Measurements from ENCODE around the gene DGKI. TPM values are rescaled to one million over a fixed set of nuclear protein-coding genes. Genes with fewer than 3 reads are reported as not detected.

Gene DGKI
- total and polyA plus RNA-seq, 2 of the 13 experiments (the other 11 are each of a cell fraction or from before 2014, with no cell fraction given), result 0.09 to 0.17 TPM

DNA sequence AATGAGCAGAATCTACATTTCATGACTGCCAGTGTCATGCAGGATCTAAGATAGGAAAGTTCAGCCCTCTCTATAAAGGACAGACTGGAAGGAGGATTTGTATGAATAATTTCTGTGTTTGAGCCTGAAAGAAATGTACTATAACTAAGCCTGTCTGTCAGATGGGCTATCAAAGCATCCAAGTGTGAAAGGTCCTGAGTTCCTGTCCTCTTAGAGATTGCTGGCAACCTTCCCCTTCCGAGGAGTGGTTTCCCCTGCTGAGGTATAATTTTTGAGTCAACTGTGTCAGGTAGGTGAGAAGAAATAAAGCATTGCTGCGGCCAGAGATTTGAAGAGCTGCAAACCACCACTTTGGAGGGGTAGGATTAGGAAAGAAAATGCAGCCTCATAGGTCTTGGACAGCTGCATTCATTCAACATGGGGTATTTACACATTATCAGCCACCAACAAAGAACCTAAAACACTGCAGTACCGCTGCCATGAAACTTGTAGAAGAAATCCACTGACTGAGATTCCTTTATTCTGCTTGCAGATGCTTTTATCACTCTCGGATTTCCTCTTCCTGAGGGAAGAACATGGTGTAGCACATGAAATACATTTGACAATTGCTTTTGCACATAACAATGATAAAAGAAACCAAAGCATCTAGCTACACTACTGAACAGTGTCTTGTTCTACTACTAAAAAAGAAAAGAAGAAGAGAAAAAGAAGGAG is 189.1 kb downstream of the DGKI start:
- ATAC-seq (no peak), DNase-seq (ENCODE audit: low spot score) (no peak), FAIRE-seq (no peak)
- peaks cover 7 to 28% of the 10 kb centered on the region in 2 experiments; a peak in 4 of 5 replicates for H3K27me3 ChIP-seq (ENCODE audit: control insufficient read depth in 1 of 2, insufficient read depth in 2 of 2, low read length in 2 of 2)
- no peaks in the 10 kb centered on the region for H4K20me1 ChIP-seq (ENCODE audit: insufficient read depth, low read length)
- H3K36me3 ChIP-seq (replicated peaks in 1 of 2; ENCODE audit: control insufficient read depth in 1 of 2, insufficient read depth in 2 of 2, low read length in 2 of 2), result no peaks in the 10 kb centered on the region
- no TSS peak for BruUV-seq (replicated peaks)
- ChIA-PET CTCF (ENCODE audit: low intra/inter-chr PET ratio, low total read pairs) (no interaction called here), POLR2A (no interaction called here)
- no peaks in the 10 kb centered on the region for H3K4me1 ChIP-seq (ENCODE audit: insufficient read depth, low read length)
- intact Hi-C loops (cut with micrococcal nuclease; ENCODE audit: unreplicated experiment), result no loop called here
- in situ Hi-C loops (cut with HindIII; ENCODE audit: extremely low pct_ligation_motif_present, low pct_unique_long_range_greater_than_20kb), result loop anchor here (5.0 kb wide), 2 partner anchors 240 to 350 kb away; no protein-coding TSS in a partner anchor
- TF ChIP-seq IRF2 (CRISPR knock-in tag; IDR thresholded peaks at IDR 0.05), result no peak
- TF ChIP-seq ZNF572 (CRISPR knock-in tag; IDR thresholded peaks at IDR 0.05), result no peak
- no peak for TF ChIP-seq KDM5A (IDR thresholded peaks at IDR 0.05; ENCODE audit: borderline replicate concordance, low read length)
- TF ChIP-seq BRD4 (CRISPR knock-in tag; IDR thresholded peaks at IDR 0.05), result no peak
- no peak for TF ChIP-seq ZFP36L2 (CRISPR knock-in tag; IDR thresholded peaks at IDR 0.05)
- TF ChIP-seq RBM22 (optimal IDR thresholded peaks at IDR 0.05; ENCODE audit: low read length), result no peak
- no peak for TF ChIP-seq REXO4 (CRISPR knock-in tag; IDR thresholded peaks at IDR 0.05; ENCODE audit: borderline replicate concordance)
- TF ChIP-seq U2AF2 (IDR thresholded peaks at IDR 0.05; ENCODE audit: low read depth, low read length), result no peak
- H3K79me2 ChIP-seq (ENCODE audit: insufficient read depth, low read length), result no peaks in the 10 kb centered on the region
- H2AFZ ChIP-seq (ENCODE audit: low read length), result no peak overlapping the region
- H3K4me2 ChIP-seq (ENCODE audit: low read depth, low read length), result no peak overlapping the region
- H3K9ac ChIP-seq (ENCODE audit: insufficient read depth, low read depth, low read length), result no peak overlapping the region
- H3K9me3 ChIP-seq (ENCODE audit: low read length), result no peaks in the 10 kb centered on the region
- no peak overlapping the region for H3K4me3 ChIP-seq (replicated peaks in 1 of 3; ENCODE audit: insufficient read depth in 1 of 3, low read depth in 2 of 3, low read length in 3 of 3)
- no peak overlapping the region for H3K27ac ChIP-seq (ENCODE audit: extremely low read length, insufficient read depth, low read length)
- WGBS (ENCODE audit: low lambda C conversion rate), result 0% methylated on average over 4 of the region's 4 CpGs

DNA sequence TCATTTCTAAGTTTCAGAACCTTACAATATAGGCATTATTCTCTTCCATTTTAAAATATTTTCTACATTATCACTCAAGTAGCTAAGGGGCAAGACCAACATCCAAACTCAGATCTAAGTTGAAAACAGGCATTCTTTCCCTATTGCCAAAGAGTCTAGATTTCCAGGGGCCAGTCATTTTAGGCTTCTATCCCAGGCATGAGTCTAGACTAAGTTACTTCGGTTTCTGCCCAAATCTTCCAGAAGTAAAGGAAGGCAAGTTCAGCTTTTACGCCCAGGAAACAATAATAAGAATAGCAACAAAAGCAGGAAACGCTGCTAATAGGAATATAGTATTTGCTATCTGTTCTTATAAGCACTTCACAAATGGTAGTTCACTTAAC is 189.9 kb downstream of the DGKI start:
- Histone ChIP-seq H3K79me2 (ENCODE audit: insufficient read depth, low read length) (no peaks in the 10 kb centered on the region), H3K4me2 (ENCODE audit: low read depth, low read length) (no peak overlapping the region), H3K4me3 (replicated peaks in 1 of 3; ENCODE audit: insufficient read depth in 1 of 3, low read depth in 2 of 3, low read length in 3 of 3) (no peak overlapping the region), H3K4me1 (ENCODE audit: insufficient read depth, low read length) (no peaks in the 10 kb centered on the region), H3K9me3 (ENCODE audit: low read length) (no peaks in the 10 kb centered on the region), H4K20me1 (ENCODE audit: insufficient read depth, low read length) (no peaks in the 10 kb centered on the region), H3K9ac (ENCODE audit: insufficient read depth, low read depth, low read length) (no peak overlapping the region), H3K27me3 (ENCODE audit: control insufficient read depth in 1 of 2, insufficient read depth in 2 of 2, low read length in 2 of 2) (peaks cover 7 to 23% of the 10 kb centered on the region in 2 experiments; a peak in 4 of 5 replicates), H2AFZ (ENCODE audit: low read length) (no peak overlapping the region), H3K27ac (ENCODE audit: extremely low read length, insufficient read depth, low read length) (no peak overlapping the region), H3K36me3 (replicated peaks in 1 of 2; ENCODE audit: control insufficient read depth in 1 of 2, insufficient read depth in 2 of 2, low read length in 2 of 2) (no peaks in the 10 kb centered on the region)
- in situ Hi-C loops (cut with HindIII; ENCODE audit: extremely low pct_ligation_motif_present, low pct_unique_long_range_greater_than_20kb), result loop anchor here (5.0 kb wide), 2 partner anchors 240 to 350 kb away; no protein-coding TSS in a partner anchor
- intact Hi-C loops (cut with micrococcal nuclease; ENCODE audit: unreplicated experiment), result loop anchor here (1.0 kb wide), 2 partner anchors 242 to 352 kb away; no protein-coding TSS in a partner anchor
- ChIA-PET POLR2A (no interaction called here), CTCF (ENCODE audit: low intra/inter-chr PET ratio, low total read pairs) (interaction anchor here (1.8 kb wide), 1 partner anchor 241 kb away, joined by 26 read pairs; no protein-coding TSS in a partner anchor)
- no peak for DNase-seq (ENCODE audit: low spot score)
- no peak for ATAC-seq
- BruUV-seq (replicated peaks), result no TSS peak
- 1% methylated on average over 3 of the region's 3 CpGs for WGBS (ENCODE audit: low lambda C conversion rate)
- no peak for FAIRE-seq
- TF ChIP-seq RFX5 (IDR thresholded peaks at IDR 0.05; ENCODE audit: low read depth, low read length) (no peak), HHEX (CRISPR knock-in tag; IDR thresholded peaks at IDR 0.05) (no peak), GTF2F1 (IDR thresholded peaks at IDR 0.05; ENCODE audit: low read length) (no peak), TAF1 (CRISPR knock-in tag; IDR thresholded peaks at IDR 0.05) (no peak), ZNF780A (CRISPR knock-in tag; IDR thresholded peaks at IDR 0.05) (no peak)
- TF ChIP-seq, protein P1, sequence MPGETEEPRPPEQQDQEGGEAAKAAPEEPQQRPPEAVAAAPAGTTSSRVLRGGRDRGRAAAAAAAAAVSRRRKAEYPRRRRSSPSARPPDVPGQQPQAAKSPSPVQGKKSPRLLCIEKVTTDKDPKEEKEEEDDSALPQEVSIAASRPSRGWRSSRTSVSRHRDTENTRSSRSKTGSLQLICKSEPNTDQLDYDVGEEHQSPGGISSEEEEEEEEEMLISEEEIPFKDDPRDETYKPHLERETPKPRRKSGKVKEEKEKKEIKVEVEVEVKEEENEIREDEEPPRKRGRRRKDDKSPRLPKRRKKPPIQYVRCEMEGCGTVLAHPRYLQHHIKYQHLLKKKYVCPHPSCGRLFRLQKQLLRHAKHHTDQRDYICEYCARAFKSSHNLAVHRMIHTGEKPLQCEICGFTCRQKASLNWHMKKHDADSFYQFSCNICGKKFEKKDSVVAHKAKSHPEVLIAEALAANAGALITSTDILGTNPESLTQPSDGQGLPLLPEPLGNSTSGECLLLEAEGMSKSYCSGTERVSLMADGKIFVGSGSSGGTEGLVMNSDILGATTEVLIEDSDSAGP (CRISPR knock-in tag; IDR thresholded peaks at IDR 0.05; ENCODE audit: borderline replicate concordance), result no peak
- TF ChIP-seq, protein P2, sequence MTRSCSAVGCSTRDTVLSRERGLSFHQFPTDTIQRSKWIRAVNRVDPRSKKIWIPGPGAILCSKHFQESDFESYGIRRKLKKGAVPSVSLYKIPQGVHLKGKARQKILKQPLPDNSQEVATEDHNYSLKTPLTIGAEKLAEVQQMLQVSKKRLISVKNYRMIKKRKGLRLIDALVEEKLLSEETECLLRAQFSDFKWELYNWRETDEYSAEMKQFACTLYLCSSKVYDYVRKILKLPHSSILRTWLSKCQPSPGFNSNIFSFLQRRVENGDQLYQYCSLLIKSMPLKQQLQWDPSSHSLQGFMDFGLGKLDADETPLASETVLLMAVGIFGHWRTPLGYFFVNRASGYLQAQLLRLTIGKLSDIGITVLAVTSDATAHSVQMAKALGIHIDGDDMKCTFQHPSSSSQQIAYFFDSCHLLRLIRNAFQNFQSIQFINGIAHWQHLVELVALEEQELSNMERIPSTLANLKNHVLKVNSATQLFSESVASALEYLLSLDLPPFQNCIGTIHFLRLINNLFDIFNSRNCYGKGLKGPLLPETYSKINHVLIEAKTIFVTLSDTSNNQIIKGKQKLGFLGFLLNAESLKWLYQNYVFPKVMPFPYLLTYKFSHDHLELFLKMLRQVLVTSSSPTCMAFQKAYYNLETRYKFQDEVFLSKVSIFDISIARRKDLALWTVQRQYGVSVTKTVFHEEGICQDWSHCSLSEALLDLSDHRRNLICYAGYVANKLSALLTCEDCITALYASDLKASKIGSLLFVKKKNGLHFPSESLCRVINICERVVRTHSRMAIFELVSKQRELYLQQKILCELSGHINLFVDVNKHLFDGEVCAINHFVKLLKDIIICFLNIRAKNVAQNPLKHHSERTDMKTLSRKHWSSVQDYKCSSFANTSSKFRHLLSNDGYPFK (CRISPR knock-in tag; IDR thresholded peaks at IDR 0.05; ENCODE audit: borderline replicate concordance), result no peak
